ENCODE measurements around the gene MX2. TPM values are rescaled to one million over a fixed set of nuclear protein-coding genes. Genes with fewer than 3 reads are reported as not detected.

MX2 gene
- total and polyA plus RNA-seq, 9 of the 15 experiments (the other 6 are each of a cell fraction or from before 2014, with no cell fraction given): 0.10 to 0.95 (median 0.47) TPM; not detected in 1

- TF ChIP-seq CREBBP (IDR thresholded peaks at IDR 0.05; ENCODE audit: low read depth, low read length) (no peak), E2F8 (IDR thresholded peaks at IDR 0.05; ENCODE audit: low read depth, partially characterized antibody) (no peak), BDP1 (IDR thresholded peaks at IDR 0.05; ENCODE audit: insufficient read depth, insufficient read length) (no peak), ZNF124 (CRISPR knock-in tag; IDR thresholded peaks at IDR 0.05) (no peak), POLR2AphosphoS5 (IDR thresholded peaks at IDR 0.05; ENCODE audit: control insufficient read depth, insufficient read depth, low read depth, low read length) (no peak)
These were observed 34.1 kb upstream of the MX2 start (continued) for GRCh38 chr21:41327753-41328152.

- no peaks in the 10 kb centered on the region for H3K79me2 ChIP-seq (ENCODE audit: control insufficient read depth, insufficient read depth, low read length)
- no peak for DNase-seq (ENCODE audit: extremely low read depth in 1 of 4, low spot score in 3 of 4)
- in situ Hi-C loops (cut with MboI): no loop called here
- H3K9me3 ChIP-seq (replicated peaks; ENCODE audit: control insufficient read depth, insufficient read depth, low read depth, low read length): no peaks in the 10 kb centered on the region
- H4K20me1 ChIP-seq (replicated peaks; ENCODE audit: control insufficient read depth, insufficient read depth, low read length): peaks cover 4% of the 10 kb centered on the region; the same call in 1 of the 2 replicates
- intact Hi-C loops (cut with micrococcal nuclease): no loop called here
- CTCF ChIA-PET (ENCODE audit: low intra/inter-chr PET ratio): no interaction called here
- no peak overlapping the region for H2AFZ ChIP-seq (ENCODE audit: low read depth, low read length)
- no peaks in the 10 kb centered on the region for H3K4me1 ChIP-seq (replicated peaks in 1 of 2; ENCODE audit: control insufficient read depth in 2 of 2, insufficient read depth in 2 of 2, low read length in 2 of 2)
- H3K9ac ChIP-seq (ENCODE audit: insufficient read depth in 1 of 2, low read depth in 2 of 2, low read length in 2 of 2): no peak overlapping the region
- no TSS peak for BruUV-seq (replicated peaks)
- no peak for FAIRE-seq
- POLR2A ChIA-PET: no interaction called here
- H3K4me3 ChIP-seq: no peak overlapping the region
- no peak for TF ChIP-seq RB1 (IDR thresholded peaks at IDR 0.05; ENCODE audit: low read depth)
- no peak for TF ChIP-seq SRSF9 (IDR thresholded peaks at IDR 0.05; ENCODE audit: borderline replicate concordance, low read depth, low read length)
- no peak for TF ChIP-seq TARDBP (IDR thresholded peaks at IDR 0.05)
- TF ChIP-seq ZNF740 (CRISPR knock-in tag; IDR thresholded peaks at IDR 0.05): no peak
- TF ChIP-seq ZNF740 (tag; IDR thresholded peaks at IDR 0.05): no peak
- TF ChIP-seq TOE1 (IDR thresholded peaks at IDR 0.05; ENCODE audit: borderline replicate concordance): no peak
- TF ChIP-seq TOE1 (CRISPR knock-in tag; IDR thresholded peaks at IDR 0.05; ENCODE audit: borderline replicate concordance, low read depth): no peak
- TF ChIP-seq ZNF766 (CRISPR knock-in tag; conservative IDR thresholded peaks at IDR 0.05): no peak
- no peak for TF ChIP-seq ZNF280B (CRISPR knock-in tag; IDR thresholded peaks at IDR 0.05)
- H3K27ac ChIP-seq (ENCODE audit: extremely low read depth, low read depth, low read length): no peak overlapping the region
- no peak for ATAC-seq
- H3K9me1 ChIP-seq (ENCODE audit: control insufficient read depth, insufficient read depth, low read length): no peaks in the 10 kb centered on the region
- H3K36me3 ChIP-seq (ENCODE audit: control insufficient read depth, insufficient read depth, low read length): no peaks in the 10 kb centered on the region
- 0% methylated on average over 16 of the region's 16 CpGs for WGBS (ENCODE audit: insufficient coverage, low coverage, missing lambda C conversion rate)
- H3K27me3 ChIP-seq (ENCODE audit: control insufficient read depth in 2 of 2, insufficient read depth in 2 of 2, low read length in 2 of 2): peaks cover 0 to 9% of the 10 kb centered on the region in 2 experiments; a peak in 1 of 5 replicates
- no peak overlapping the region for H3K4me2 ChIP-seq (ENCODE audit: insufficient read depth, low read length)
These were observed 32.9 kb upstream of the MX2 start for GRCh38 chr21:41328660-41329607.

Data from K562 (cell line).